HepG2 (cell line): ENCODE measurements around the gene SLC22A23. TPM values are rescaled to one million over a fixed set of nuclear protein-coding genes. Genes with fewer than 3 reads are reported as not detected.

ENCODE experiments used
- BRD4 ChIP-seq: sonication (generic); formaldehyde crosslinking; IDR thresholded peaks from 2 replicates; pipeline ENCODE4 v1.4.0; 2020; ENCODE audit warnings: missing genetic modification reagents
- EZH2 ChIP-seq: conservative IDR thresholded peaks from 2 replicates; pipeline ENCODE4 v1.6.1; 2012; ENCODE audit warnings: mild to moderate bottlenecking, low read depth, low read length, moderate library complexity
- GLI4 ChIP-seq: sonication (generic); formaldehyde crosslinking; IDR thresholded peaks from 2 replicates; pipeline ENCODE4 v1.5.1; 2020; ENCODE audit warnings: missing genetic modification reagents, mild to moderate bottlenecking, moderate library complexity, borderline replicate concordance
- JARID2 ChIP-seq: sonication (generic); formaldehyde crosslinking; IDR thresholded peaks from 2 replicates; pipeline ENCODE4 v1.8.1; 2023; ENCODE audit warnings: missing genetic modification reagents, inconsistent platforms; ENCODE audit not compliant: insufficient replicate concordance
- JUND ChIP-seq: sonication (generic); formaldehyde crosslinking; IDR thresholded peaks from 2 replicates; pipeline ENCODE4 v1.8.0; 2022; ENCODE audit warnings: mild to moderate bottlenecking, missing genetic modification reagents
- KDM1A ChIP-seq: IDR thresholded peaks from 2 replicates; pipeline ENCODE4 v1.6.1; 2016; ENCODE audit warnings: missing compliant biosample characterization
- KIAA2018 ChIP-seq: sonication (generic); formaldehyde crosslinking; IDR thresholded peaks from 2 replicates; pipeline ENCODE4 v1.5.0; 2020; ENCODE audit warnings: mild to moderate bottlenecking, missing genetic modification reagents, borderline replicate concordance
- KLF11 ChIP-seq: IDR thresholded peaks from 2 replicates; pipeline ENCODE4 v1.6.1; 2016; ENCODE audit warnings: missing compliant biosample characterization
- MIER3 ChIP-seq: IDR thresholded peaks from 2 replicates; pipeline ENCODE4 v1.6.1; 2016; ENCODE audit warnings: missing compliant biosample characterization, borderline replicate concordance
- RFXAP ChIP-seq: sonication (generic); formaldehyde crosslinking; IDR thresholded peaks from 2 replicates; pipeline ENCODE4 v1.4.0; 2020; ENCODE audit warnings: missing genetic modification reagents, borderline replicate concordance
- SETDB1 ChIP-seq: sonication (generic); formaldehyde crosslinking; IDR thresholded peaks from 2 replicates; pipeline ENCODE4 v1.5.1; 2020; ENCODE audit warnings: missing genetic modification reagents, mild to moderate bottlenecking, borderline replicate concordance
- SOX6 ChIP-seq, 2 experiments: fragments of 450-650 bp in 1 of 2; sonication (generic) in 1 of 2; formaldehyde crosslinking in 1 of 2; IDR thresholded peaks; 2 replicates each; pipeline versions ENCODE4 v1.4.0 to v1.6.1; 2017 to 2020; ENCODE audit warnings: antibody characterized with exemption in 1 of 2, mild to moderate bottlenecking in 1 of 2, missing genetic modification reagents in 1 of 2
- TAF15 ChIP-seq: fragments of 200-400 bp; formaldehyde crosslinking; IDR thresholded peaks from one replicate; pipeline ENCODE4 v1.6.1; 2018; ENCODE audit warnings: mild to moderate bottlenecking, low read depth, low read length; ENCODE audit not compliant: poor library complexity, severe bottlenecking
- TARDBP ChIP-seq: sonication (generic); formaldehyde crosslinking; IDR thresholded peaks from 2 replicates; pipeline ENCODE4 v1.8.0; 2022; ENCODE audit warnings: mild to moderate bottlenecking, missing genetic modification reagents
- THYN1 ChIP-seq: sonication (generic); formaldehyde crosslinking; IDR thresholded peaks from 2 replicates; pipeline ENCODE4 v1.8.1; 2023; ENCODE audit warnings: low read depth, mild to moderate bottlenecking, moderate library complexity, missing genetic modification reagents, borderline replicate concordance
- ZC3H13 ChIP-seq: sonication (generic); formaldehyde crosslinking; IDR thresholded peaks from 2 replicates; pipeline ENCODE4 v1.8.1; 2023; ENCODE audit warnings: mild to moderate bottlenecking, missing genetic modification reagents, moderate library complexity
- ZFP41 ChIP-seq: sonication (generic); formaldehyde crosslinking; IDR thresholded peaks from 2 replicates; pipeline ENCODE4 v1.4.0; 2020; ENCODE audit warnings: mild to moderate bottlenecking, missing genetic modification reagents, borderline replicate concordance
- ZNF136 ChIP-seq: sonication (generic); formaldehyde crosslinking; IDR thresholded peaks from 2 replicates; pipeline ENCODE4 v1.8.1; 2022; ENCODE audit warnings: low read depth, mild to moderate bottlenecking, moderate library complexity, missing genetic modification reagents
- ZNF674 ChIP-seq: sonication (generic); formaldehyde crosslinking; IDR thresholded peaks from 2 replicates; pipeline ENCODE4 v1.5.0; 2020; ENCODE audit warnings: low read depth, mild to moderate bottlenecking, missing genetic modification reagents
- ZNF780A ChIP-seq: sonication (generic); formaldehyde crosslinking; IDR thresholded peaks from 2 replicates; pipeline ENCODE4 v1.8.0; 2022; ENCODE audit warnings: mild to moderate bottlenecking, missing genetic modification reagents, moderate library complexity
- polyA plus RNA-seq, 8 experiments: library from polyadenylated mRNA; depleted of rRNA in 3 of 8; stranded (reverse) in 7 of 8; unstranded in 1 of 8; fragments of >200 nt; fragmentation: Illumina TruSeq in 4 of 8; extraction: Trizol in 4 of 8; gene quantifications; 2 replicates each; pipeline versions ENCODE4 v1.2.1 to v1.2.3, GENCODE V29; 2011 to 2016; ENCODE audit warnings: low read depth in 4 of 8, missing spikeins in 1 of 8, mixed read lengths in 1 of 8; ENCODE audit not compliant: insufficient read depth in 1 of 8
- total RNA-seq, 5 experiments: library from RNA; depleted of rRNA; stranded (reverse); fragments of >200 nt; fragmentation: Illumina TruSeq; extraction: Trizol; gene quantifications; 2 replicates each; pipeline ENCODE4 v1.2.3, GENCODE V29; 2016; ENCODE audit warnings: low read depth in 1 of 5
- TF ChIP-seq, protein P1 (sequence below): sonication (generic); formaldehyde crosslinking; IDR thresholded peaks from 2 replicates; pipeline ENCODE4 v1.4.0; 2020; ENCODE audit warnings: missing genetic modification reagents

The SLC22A23 gene
- total and polyA plus RNA-seq, 2 of the 13 experiments (the other 11 are each of a cell fraction or from before 2014, with no cell fraction given): 11.8 to 17.5 TPM

- TF ChIP-seq MIER3 (CRISPR knock-in tag) (peak; percentile 98; the same call in 1 of the 2 replicates), EZH2 (no peak), RFXAP (CRISPR knock-in tag) (peak; percentile 87), JUND (CRISPR knock-in tag) (peak; percentile 87), SOX6 (IDR thresholded peaks at IDR 0.05) (no peak), SOX6 (CRISPR knock-in tag; IDR thresholded peaks at IDR 0.05) (peak; percentile 97), KDM1A (CRISPR knock-in tag) (peak; percentile 84; the same call in 1 of the 2 replicates), JARID2 (CRISPR knock-in tag) (no peak), ZNF674 (0 out of 2 replicates have a peak, but pooled peaks have one; percentile 71), ZFP41 (peak; percentile 20; the same call in 1 of the 2 replicates), ZNF780A (no peak), TAF15 (no peak), ZC3H13 (CRISPR knock-in tag) (0 out of 2 replicates have a peak, but pooled peaks have one; percentile 43), ZNF136 (no peak), SETDB1 (CRISPR knock-in tag) (no peak), THYN1 (CRISPR knock-in tag) (peak; percentile 58; the same call in 1 of the 2 replicates), TARDBP (peak; percentile 95), BRD4 (CRISPR knock-in tag) (peak; percentile 100), GLI4 (peak; percentile 14; the same call in 1 of the 2 replicates), KIAA2018 (CRISPR knock-in tag) (no peak), KLF11 (CRISPR knock-in tag) (peak; percentile 49; the same call in 1 of the 2 replicates)
- TF ChIP-seq, protein P1, sequence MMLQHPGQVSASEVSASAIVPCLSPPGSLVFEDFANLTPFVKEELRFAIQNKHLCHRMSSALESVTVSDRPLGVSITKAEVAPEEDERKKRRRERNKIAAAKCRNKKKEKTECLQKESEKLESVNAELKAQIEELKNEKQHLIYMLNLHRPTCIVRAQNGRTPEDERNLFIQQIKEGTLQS (CRISPR knock-in tag): peak; percentile 71
These were observed 86.3 kb downstream of the SLC22A23 start (continued) for GRCh38 chr6:3370361-3371221.
